Neural cell (in vitro differentiated cells): ENCODE measurements around the gene ZNF554. TPM values are rescaled to one million over a fixed set of nuclear protein-coding genes. Genes with fewer than 3 reads are reported as not detected.

Experiments
- H2AFZ ChIP-seq: fragments of 200-600, 300-800 bp; sonication (generic), shearing (Covaris generic); 2 replicates; pipeline ENCODE4 v1.6.0; 2014; ENCODE audit warnings: low read depth, mild to moderate bottlenecking, antibody characterized with exemption, low read length, moderate library complexity
- H3F3A ChIP-seq: fragments of 200-600 bp; shearing (Covaris generic); 2 replicates; pipeline ENCODE4 v1.6.1; 2016; ENCODE audit warnings: mild to moderate bottlenecking, moderate library complexity, mixed read lengths, antibody characterized with exemption, low read length; ENCODE audit not compliant: insufficient read depth, poor library complexity, severe bottlenecking
- H3K27ac ChIP-seq: fragments of 200-600, 300-800 bp; sonication (generic), shearing (Covaris generic); 2 replicates; pipeline ENCODE4 v1.5.1; 2014; ENCODE audit warnings: mild to moderate bottlenecking, low read length, moderate library complexity
- H3K27me3 ChIP-seq: fragments of 300-800, 200-600 bp; sonication (generic), shearing (Covaris generic); 2 replicates; pipeline ENCODE4 v1.6.0; 2014; ENCODE audit warnings: mild to moderate bottlenecking, low read depth, low read length, moderate library complexity; ENCODE audit not compliant: insufficient read depth
- H3K36me3 ChIP-seq: fragments of 300-800, 200-600 bp; sonication (generic), shearing (Covaris generic); 2 replicates; pipeline ENCODE4 v1.5.1; 2014; ENCODE audit warnings: mild to moderate bottlenecking, antibody characterized with exemption, low read length, moderate library complexity; ENCODE audit not compliant: insufficient read depth
- H3K4me2 ChIP-seq: fragments of 300-800, 200-600 bp; sonication (generic), shearing (Covaris generic); 2 replicates; pipeline ENCODE4 v1.6.0; 2014; ENCODE audit warnings: mild to moderate bottlenecking, low read length
- H3K4me3 ChIP-seq: fragments of 300-800, 200-600 bp; sonication (generic), shearing (Covaris generic); 2 replicates; pipeline ENCODE4 v1.5.1; 2014; ENCODE audit warnings: mild to moderate bottlenecking, low read length, moderate library complexity
- H3K79me2 ChIP-seq: fragments of 200-600 bp; shearing (Covaris generic); replicated peaks from 2 replicates; pipeline ENCODE4 v1.6.0; 2014; ENCODE audit warnings: mild to moderate bottlenecking, low read length, moderate library complexity; ENCODE audit not compliant: insufficient read depth
- H3K9ac ChIP-seq: fragments of 300-800, 200-600 bp; sonication (generic), shearing (Covaris generic); 2 replicates; pipeline ENCODE4 v1.6.1; 2016; ENCODE audit warnings: mild to moderate bottlenecking, low read length, mixed read lengths
- H3K9me2 ChIP-seq: fragments of 200-600 bp; shearing (Covaris generic); 2 replicates; pipeline ENCODE4 v1.6.1; 2016; ENCODE audit warnings: mild to moderate bottlenecking, low read length, mixed read lengths; ENCODE audit not compliant: insufficient read depth
- H3K9me3 ChIP-seq: fragments of 200-600, 300-800 bp; sonication (generic), shearing (Covaris generic); 2 replicates; pipeline ENCODE4 v1.6.1; 2016; ENCODE audit warnings: mild to moderate bottlenecking, mixed run types, low read length, moderate library complexity, mixed read lengths
- H4K20me1 ChIP-seq: fragments of 200-600 bp; shearing (Covaris generic); 2 replicates; pipeline ENCODE4 v1.6.1; 2016; ENCODE audit warnings: mild to moderate bottlenecking, mixed run types; ENCODE audit not compliant: insufficient read depth
- CTCF ChIP-seq: fragments of 450-650 bp; IDR thresholded peaks from 2 replicates; pipeline ENCODE4 v1.5.1; 2014; ENCODE audit warnings: antibody characterized with exemption, mild to moderate bottlenecking, moderate library complexity; ENCODE audit not compliant: poor library complexity, severe bottlenecking
- EP300 ChIP-seq: fragments of 450-650 bp; conservative IDR thresholded peaks from 2 replicates; pipeline ENCODE4 v1.6.1; 2014; ENCODE audit warnings: antibody characterized with exemption, mild to moderate bottlenecking, moderate library complexity; ENCODE audit not compliant: poor library complexity, severe bottlenecking
- EZH2 ChIP-seq: fragments of 200-600, 300-800 bp; shearing (Covaris generic), sonication (generic); IDR thresholded peaks from 2 replicates; pipeline ENCODE4 v1.6.1; 2014; ENCODE audit warnings: antibody characterized with exemption, low read length, borderline replicate concordance, mild to moderate bottlenecking; ENCODE audit not compliant: insufficient read depth, poor library complexity, severe bottlenecking
- MXI1 ChIP-seq: fragments of 450-650 bp; conservative IDR thresholded peaks from 2 replicates; pipeline ENCODE4 v1.6.1; 2014; ENCODE audit warnings: antibody characterized with exemption, mild to moderate bottlenecking; ENCODE audit not compliant: poor library complexity, severe bottlenecking
- POLR2AphosphoS5 ChIP-seq: IDR thresholded peaks from 2 replicates; pipeline ENCODE4 v1.6.1; 2012
- RAD21 ChIP-seq: fragments of 450-650 bp; conservative IDR thresholded peaks from 2 replicates; pipeline ENCODE4 v1.6.1; 2014; ENCODE audit warnings: antibody characterized with exemption, mild to moderate bottlenecking, moderate library complexity
- REST ChIP-seq: IDR thresholded peaks from 2 replicates; pipeline ENCODE4 v1.6.1; 2012; ENCODE audit warnings: borderline replicate concordance
- SMC3 ChIP-seq: fragments of 450-650 bp; conservative IDR thresholded peaks from 2 replicates; pipeline ENCODE4 v1.6.1; 2014; ENCODE audit warnings: antibody characterized with exemption, mild to moderate bottlenecking, moderate library complexity; ENCODE audit not compliant: poor library complexity
- TAF1 ChIP-seq: IDR thresholded peaks from 2 replicates; pipeline ENCODE4 v1.6.1; 2012; ENCODE audit warnings: low read depth
- polyA plus RNA-seq: library from polyadenylated mRNA; depleted of rRNA; stranded (reverse); fragments of >200 nt; gene quantifications from 2 replicates; pipeline ENCODE4 v1.2.3, GENCODE V29; 2014

ZNF554 gene
- polyA plus RNA-seq, 1 donor from 2014 or later = 22.5 TPM

DNA sequence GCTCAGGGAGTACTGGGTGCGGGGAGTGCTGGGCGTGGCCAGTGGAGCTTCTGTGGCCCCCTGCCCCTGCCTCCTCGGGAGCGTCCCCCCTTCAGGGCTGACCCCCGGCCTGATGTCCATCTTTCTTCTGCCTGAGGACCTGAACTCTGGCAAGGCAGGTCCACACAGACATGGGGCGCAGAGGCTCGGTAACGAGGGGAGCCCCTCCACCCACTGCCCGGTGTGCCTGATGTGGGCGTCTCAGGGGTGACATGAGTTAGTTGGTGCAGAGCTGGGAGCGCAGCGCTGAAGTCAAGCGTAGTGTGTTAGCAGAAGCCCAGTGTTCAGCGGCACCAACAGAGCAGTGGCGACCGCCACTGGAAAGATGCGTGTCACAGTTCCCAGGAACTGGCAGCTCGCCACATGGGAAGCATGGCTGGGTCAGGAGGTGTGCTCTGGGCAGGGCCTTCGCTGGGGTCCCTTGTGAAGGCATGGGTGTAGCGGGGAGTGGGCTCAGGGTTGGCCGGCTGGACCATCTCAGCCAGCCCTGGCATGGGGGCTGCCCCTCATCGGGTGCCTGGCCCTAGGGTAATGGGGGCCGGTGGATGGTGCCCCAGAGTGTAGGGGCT is 22.9 kb upstream of the ZNF554 start:
- Histone ChIP-seq H3K4me2 (no peak overlapping the region), H3F3A (no peaks in the 10 kb centered on the region), H4K20me1 (no peaks in the 10 kb centered on the region), H3K36me3 (no peaks in the 10 kb centered on the region), H3K9me2 (no peaks in the 10 kb centered on the region), H3K4me3 (no peak overlapping the region), H3K27me3 (no peaks in the 10 kb centered on the region), H2AFZ (no peak overlapping the region), H3K9ac (no peak overlapping the region), H3K79me2 (no peaks in the 10 kb centered on the region), H3K27ac (no peak overlapping the region), H3K9me3 (no peaks in the 10 kb centered on the region)
- no peak for TF ChIP-seq EP300
- no peak for TF ChIP-seq RAD21
- no peak for TF ChIP-seq EZH2
- TF ChIP-seq SMC3 = no peak
- no peak for TF ChIP-seq MXI1
- no peak for TF ChIP-seq REST
- TF ChIP-seq POLR2AphosphoS5 = no peak

GRCh38 chr19:2797280-2797679 is 22.4 kb upstream of the ZNF554 start:
- H3K27me3 ChIP-seq = no peaks in the 10 kb centered on the region
- no peak for TF ChIP-seq SMC3
- TF ChIP-seq EP300 = no peak
- no peak for TF ChIP-seq CTCF
- TF ChIP-seq POLR2AphosphoS5 = no peak
- TF ChIP-seq REST = no peak
- TF ChIP-seq EZH2 = no peak
- no peak for TF ChIP-seq MXI1
- TF ChIP-seq TAF1 = no peak
- TF ChIP-seq RAD21 = no peak
- no peak overlapping the region for H3K4me2 ChIP-seq
- H3K9ac ChIP-seq = no peak overlapping the region
- H3K9me3 ChIP-seq = no peaks in the 10 kb centered on the region
- no peaks in the 10 kb centered on the region for H3F3A ChIP-seq
- no peaks in the 10 kb centered on the region for H3K79me2 ChIP-seq
- no peaks in the 10 kb centered on the region for H3K36me3 ChIP-seq
- H2AFZ ChIP-seq = no peak overlapping the region
- H3K27ac ChIP-seq = no peak overlapping the region
- H3K9me2 ChIP-seq = no peaks in the 10 kb centered on the region
- no peak overlapping the region for H3K4me3 ChIP-seq
- H4K20me1 ChIP-seq = no peaks in the 10 kb centered on the region
